IMR-90 (cell line): Measurements from ENCODE around the gene FHAD1. TPM values are rescaled to one million over a fixed set of nuclear protein-coding genes. Genes with fewer than 3 reads are reported as not detected.

Source experiments
- ATAC-seq: fragments of 200-7000 bp; cut with Tn5 transposase; 2 replicates; pipeline ENCODE4 v1.9.1; 2020; ENCODE audit warnings: low read depth, mild to moderate bottlenecking, moderate library complexity
- BruUV-seq: library from RNA; stranded (reverse); fragments of 400-500 nt; replicated peaks from 2 replicates; lab custom pipeline; 2021; lab: Mats Ljungman, UMichigan
- CTCF ChIA-PET: fragments of 300-600 bp; formaldehyde crosslinking; extraction: SDS; loops from one replicate; lab custom pipeline; 2021; ENCODE audit warnings: antibody characterized with exemption; lab: Yijun Ruan, JAX
- POLR2A ChIA-PET: fragments of 300-600 bp; sonication (Branson Sonifier 250); formaldehyde crosslinking; loops from one replicate; lab custom pipeline; 2022; ENCODE audit warnings: antibody characterized with exemption; ENCODE audit not compliant: unreplicated experiment; lab: Charles Lee
- DNase-seq: peaks from one replicate; pipeline ENCODE4 v3.0.0; 2013
- H2AFZ ChIP-seq: replicated peaks from 2 replicates; pipeline ENCODE3; 2013; ENCODE audit warnings: low read length, mild to moderate bottlenecking; ENCODE audit not compliant: poor library complexity
- H2AK5ac ChIP-seq: 2 replicates; pipeline ENCODE4 v1.6.1; 2013; ENCODE audit warnings: low read depth, low read length, inconsistent platforms
- H2AK9ac ChIP-seq: replicated peaks from 2 replicates; pipeline ENCODE3; 2013; ENCODE audit warnings: mild to moderate bottlenecking, low read depth, low read length, moderate library complexity; ENCODE audit not compliant: poor library complexity
- H2BK120ac ChIP-seq: 2 replicates; pipeline ENCODE4 v1.6.1; 2013; ENCODE audit warnings: low read depth, low read length, inconsistent platforms
- H2BK15ac ChIP-seq: 3 replicates; pipeline ENCODE4 v1.6.1; 2013; ENCODE audit warnings: low read depth, low read length, inconsistent platforms
- H2BK20ac ChIP-seq: 2 replicates; pipeline ENCODE4 v1.6.1; 2013; ENCODE audit warnings: low read depth, mild to moderate bottlenecking, inconsistent platforms, low read length, moderate library complexity
- H2BK5ac ChIP-seq: 2 replicates; pipeline ENCODE4 v1.6.1; 2013; ENCODE audit warnings: mild to moderate bottlenecking, low read depth, low read length, inconsistent platforms; ENCODE audit not compliant: poor library complexity, severe bottlenecking
- H3K14ac ChIP-seq: replicated peaks from 2 replicates; pipeline ENCODE4 v1.6.1; 2013; ENCODE audit warnings: low read depth, low read length, inconsistent platforms
- H3K18ac ChIP-seq: 2 replicates; pipeline ENCODE4 v1.6.1; 2013; ENCODE audit warnings: low read depth, low read length, control low read depth
- H3K23ac ChIP-seq: 2 replicates; pipeline ENCODE4 v1.6.1; 2013; ENCODE audit warnings: low read depth, low read length, inconsistent platforms
- H3K27ac ChIP-seq: 2 replicates; pipeline ENCODE4 v1.5.1; 2013; ENCODE audit warnings: mild to moderate bottlenecking, control low read depth, low read length; ENCODE audit not compliant: insufficient read depth
- H3K27me3 ChIP-seq: 2 replicates; pipeline ENCODE4 v1.6.1; 2013; ENCODE audit warnings: low read length; ENCODE audit not compliant: control insufficient read depth, insufficient read depth
- H3K36me3 ChIP-seq: 2 replicates; pipeline ENCODE4 v1.6.1; 2013; ENCODE audit warnings: low read length, mixed read lengths; ENCODE audit not compliant: control insufficient read depth, insufficient read depth
- H3K4ac ChIP-seq: 2 replicates; pipeline ENCODE4 v1.6.1; 2013; ENCODE audit warnings: low read depth, low read length, inconsistent platforms
- H3K4me1 ChIP-seq: 2 replicates; pipeline ENCODE4 v1.6.1; 2013; ENCODE audit warnings: low read length, mixed read lengths; ENCODE audit not compliant: control insufficient read depth, insufficient read depth
- H3K4me2 ChIP-seq: 2 replicates; pipeline ENCODE4 v1.6.1; 2013; ENCODE audit warnings: low read depth, mild to moderate bottlenecking, control low read depth, low read length, moderate library complexity
- H3K4me3 ChIP-seq: 2 replicates; pipeline ENCODE4 v1.5.1; 2013; ENCODE audit warnings: low read depth, mild to moderate bottlenecking, control low read depth, low read length, moderate library complexity; ENCODE audit not compliant: insufficient read depth
- H3K56ac ChIP-seq: 2 replicates; pipeline ENCODE4 v1.6.1; 2013; ENCODE audit warnings: low read length, inconsistent platforms; ENCODE audit not compliant: insufficient read depth; ENCODE audit errors: extremely low read depth
- H3K79me1 ChIP-seq, 2 experiments: 2 replicates each; pipeline ENCODE4 v1.6.1; 2013; ENCODE audit warnings: low read length in 2 of 2, inconsistent platforms in 1 of 2, low read depth in 1 of 2
- H3K9ac ChIP-seq: 2 replicates; pipeline ENCODE4 v1.6.1; 2013; ENCODE audit warnings: low read depth, low read length, control low read depth
- H3K9me1 ChIP-seq: 2 replicates; pipeline ENCODE4 v1.6.1; 2013; ENCODE audit warnings: low read length, inconsistent platforms; ENCODE audit not compliant: insufficient read depth
- H3K9me3 ChIP-seq: 2 replicates; pipeline ENCODE4 v1.6.1; 2013; ENCODE audit warnings: low read length; ENCODE audit not compliant: control insufficient read depth, insufficient read depth
- H4K20me1 ChIP-seq: 2 replicates; pipeline ENCODE4 v1.6.1; 2013; ENCODE audit warnings: low read length, inconsistent platforms; ENCODE audit not compliant: insufficient read depth
- H4K5ac ChIP-seq: 2 replicates; pipeline ENCODE4 v1.6.1; 2013; ENCODE audit warnings: mild to moderate bottlenecking, low read depth, low read length, control low read depth
- H4K8ac ChIP-seq, 2 experiments: 2 replicates each; pipeline ENCODE4 v1.6.1; 2013; ENCODE audit warnings: low read depth in 2 of 2, low read length in 2 of 2, control low read depth in 1 of 2, inconsistent platforms in 1 of 2
- H4K91ac ChIP-seq: 2 replicates; pipeline ENCODE4 v1.6.1; 2013; ENCODE audit warnings: low read depth, low read length, inconsistent platforms; ENCODE audit not compliant: insufficient read depth
- BHLHE40 ChIP-seq: fragments of 150-350 bp; IDR thresholded peaks from 2 replicates; pipeline ENCODE4 v1.6.1; 2016; ENCODE audit warnings: mild to moderate bottlenecking, low read depth, low read length
- CEBPB ChIP-seq: IDR thresholded peaks from 2 replicates; pipeline ENCODE4 v1.6.1; 2012; ENCODE audit warnings: low read depth, low read length, improper control_type of control experiment
- CHD1 ChIP-seq: IDR thresholded peaks from 2 replicates; pipeline ENCODE4 v1.6.1; 2012; ENCODE audit warnings: low read depth, low read length, improper control_type of control experiment
- MAFK ChIP-seq: IDR thresholded peaks from 2 replicates; pipeline ENCODE4 v1.6.1; 2012; ENCODE audit warnings: low read depth, low read length, improper control_type of control experiment
- MAZ ChIP-seq: IDR thresholded peaks from 2 replicates; pipeline ENCODE4 v1.6.1; 2012; ENCODE audit warnings: low read depth, mild to moderate bottlenecking, low read length, improper control_type of control experiment, moderate library complexity, borderline replicate concordance
- MXI1 ChIP-seq: IDR thresholded peaks from 2 replicates; pipeline ENCODE4 v1.6.1; 2012; ENCODE audit warnings: low read depth, mild to moderate bottlenecking, low read length, moderate library complexity, borderline replicate concordance
- NFE2L2 ChIP-seq: fragments of 150-350 bp; IDR thresholded peaks from 2 replicates; pipeline ENCODE4 v1.6.1; 2016; ENCODE audit warnings: low read depth, mild to moderate bottlenecking, low read length
- RCOR1 ChIP-seq: IDR thresholded peaks from 2 replicates; pipeline ENCODE4 v1.6.1; 2012; ENCODE audit warnings: mild to moderate bottlenecking, low read length, improper control_type of control experiment; ENCODE audit not compliant: insufficient replicate concordance
- RFX5 ChIP-seq: IDR thresholded peaks from 2 replicates; pipeline ENCODE4 v1.8.0; 2012; ENCODE audit warnings: low read depth, mild to moderate bottlenecking, low read length, moderate library complexity
- WGBS, 2 experiments: methylation state at CpG; one replicate each; pipeline versions ENCODE4 v1.1.5 to v1.1.7; 2013; ENCODE audit warnings: missing lambda C conversion rate in 2 of 2; ENCODE audit not compliant: insufficient read length in 1 of 2; ENCODE audit errors: extremely low coverage in 2 of 2; 5-methylcytosine and 5-hydroxymethylcytosine counted together
- dilution Hi-C: fragments of 300-500 bp; cut with HindIII; formaldehyde crosslinking; loops from one replicate; pipeline ENCODE4 v1.14.3; 2018; ENCODE audit warnings: low sequenced_read_pairs; ENCODE audit not compliant: unreplicated experiment
- in situ Hi-C: fragments of 300-500 bp; cut with MboI; formaldehyde crosslinking; loops from 3 replicates; pipeline ENCODE4 v1.14.3; 2019; ENCODE audit warnings: low sequenced_read_pairs, inconsistent platforms, mixed read lengths
- intact Hi-C: fragments of 100-400 bp; cut with micrococcal nuclease; formaldehyde crosslinking; loops from 2 replicates; pipeline ENCODE4 v1.10.0; 2022
- polyA plus RNA-seq, 3 experiments: library from polyadenylated mRNA; depleted of rRNA; stranded (reverse); fragments of >200 nt; gene quantifications; 2 replicates each; pipeline ENCODE4 v1.2.3, GENCODE V29; 2012; ENCODE audit warnings: low replicate concordance in 1 of 3
- total RNA-seq: library from RNA; depleted of rRNA; stranded (reverse); fragments of >200 nt; gene quantifications from 2 replicates; pipeline ENCODE4 v1.2.3, GENCODE V29; 2012
- TF ChIP-seq, protein P1 (sequence below): fragments of 150-350 bp; IDR thresholded peaks from 2 replicates; pipeline ENCODE4 v1.6.1; 2016; ENCODE audit warnings: low read depth, mild to moderate bottlenecking, low read length, moderate library complexity, borderline replicate concordance
- TF ChIP-seq, protein P2 (sequence below): conservative IDR thresholded peaks from 2 replicates; pipeline ENCODE4 v1.5.1; 2012; ENCODE audit warnings: mild to moderate bottlenecking, low read depth, low read length, improper control_type of control experiment

Gene FHAD1
- total and polyA plus RNA-seq, 2 of the 4 experiments (the other 2 are of a cell fraction) = not detected

DNA sequence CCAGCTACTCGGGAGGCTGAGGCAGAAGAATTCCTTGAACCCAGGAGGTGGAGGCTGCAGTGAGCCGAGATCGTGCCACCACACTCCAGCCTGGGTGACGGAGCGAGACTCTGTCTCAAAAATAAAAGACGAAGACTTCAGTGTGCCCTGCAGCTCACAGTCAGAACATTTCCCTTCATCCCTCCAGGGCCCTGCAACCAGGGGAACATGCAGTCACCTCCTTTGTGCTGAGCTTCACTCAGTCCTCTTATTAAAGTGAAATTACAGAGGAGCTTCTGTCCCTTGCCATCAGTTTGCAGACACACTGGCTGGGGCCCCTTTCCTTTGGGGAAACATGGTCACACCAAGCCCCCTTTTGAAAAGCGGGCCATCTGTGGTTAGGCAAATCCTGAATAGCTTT, 24.2 kb downstream of the FHAD1 start:
- no peak overlapping the region for H2BK20ac ChIP-seq
- H3K79me1 ChIP-seq = no peaks in the 10 kb centered on the region
- no peaks in the 10 kb centered on the region for H3K9me3 ChIP-seq
- dilution Hi-C loops (no loop called here), in situ Hi-C loops (loop anchor here (5.0 kb wide), 1 partner anchor 119 kb away; the partner anchor contains the start of gene TMEM51), intact Hi-C loops (loop anchor here (5.0 kb wide), 1 partner anchor 59 kb away; no protein-coding TSS in a partner anchor)
- H3K36me3 ChIP-seq = no peaks in the 10 kb centered on the region
- H2AK9ac ChIP-seq = no peak overlapping the region
- no peak overlapping the region for H3K56ac ChIP-seq
- ChIA-PET POLR2A (no interaction called here), CTCF (interaction anchor here (1.4 to 2.6 kb wide), 3 partner anchors 113 to 143 kb away, joined by 4 to 18 read pairs (median 14); partner anchors contain the start of gene TMEM51)
- H3K23ac ChIP-seq = no peak overlapping the region
- no peak for TF ChIP-seq NFE2L2
- TF ChIP-seq RFX5 = no peak
- TF ChIP-seq, protein P1, sequence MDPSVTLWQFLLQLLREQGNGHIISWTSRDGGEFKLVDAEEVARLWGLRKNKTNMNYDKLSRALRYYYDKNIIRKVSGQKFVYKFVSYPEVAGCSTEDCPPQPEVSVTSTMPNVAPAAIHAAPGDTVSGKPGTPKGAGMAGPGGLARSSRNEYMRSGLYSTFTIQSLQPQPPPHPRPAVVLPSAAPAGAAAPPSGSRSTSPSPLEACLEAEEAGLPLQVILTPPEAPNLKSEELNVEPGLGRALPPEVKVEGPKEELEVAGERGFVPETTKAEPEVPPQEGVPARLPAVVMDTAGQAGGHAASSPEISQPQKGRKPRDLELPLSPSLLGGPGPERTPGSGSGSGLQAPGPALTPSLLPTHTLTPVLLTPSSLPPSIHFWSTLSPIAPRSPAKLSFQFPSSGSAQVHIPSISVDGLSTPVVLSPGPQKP = no peak
- TF ChIP-seq BHLHE40 = no peak
- no peak for TF ChIP-seq RCOR1
- TF ChIP-seq MAZ = no peak
- no peak for TF ChIP-seq MXI1
- TF ChIP-seq CEBPB = no peak
- TF ChIP-seq MAFK = no peak
- no peak for TF ChIP-seq CHD1
- TF ChIP-seq, protein P2, sequence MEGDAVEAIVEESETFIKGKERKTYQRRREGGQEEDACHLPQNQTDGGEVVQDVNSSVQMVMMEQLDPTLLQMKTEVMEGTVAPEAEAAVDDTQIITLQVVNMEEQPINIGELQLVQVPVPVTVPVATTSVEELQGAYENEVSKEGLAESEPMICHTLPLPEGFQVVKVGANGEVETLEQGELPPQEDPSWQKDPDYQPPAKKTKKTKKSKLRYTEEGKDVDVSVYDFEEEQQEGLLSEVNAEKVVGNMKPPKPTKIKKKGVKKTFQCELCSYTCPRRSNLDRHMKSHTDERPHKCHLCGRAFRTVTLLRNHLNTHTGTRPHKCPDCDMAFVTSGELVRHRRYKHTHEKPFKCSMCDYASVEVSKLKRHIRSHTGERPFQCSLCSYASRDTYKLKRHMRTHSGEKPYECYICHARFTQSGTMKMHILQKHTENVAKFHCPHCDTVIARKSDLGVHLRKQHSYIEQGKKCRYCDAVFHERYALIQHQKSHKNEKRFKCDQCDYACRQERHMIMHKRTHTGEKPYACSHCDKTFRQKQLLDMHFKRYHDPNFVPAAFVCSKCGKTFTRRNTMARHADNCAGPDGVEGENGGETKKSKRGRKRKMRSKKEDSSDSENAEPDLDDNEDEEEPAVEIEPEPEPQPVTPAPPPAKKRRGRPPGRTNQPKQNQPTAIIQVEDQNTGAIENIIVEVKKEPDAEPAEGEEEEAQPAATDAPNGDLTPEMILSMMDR = no peak
- no peak overlapping the region for H3K14ac ChIP-seq
- H4K20me1 ChIP-seq = no peaks in the 10 kb centered on the region
- no peak overlapping the region for H4K8ac ChIP-seq
- H3K9me1 ChIP-seq = no peaks in the 10 kb centered on the region
- no peak overlapping the region for H2BK5ac ChIP-seq
- no peak overlapping the region; the same call in 1 of the 2 replicates for H3K18ac ChIP-seq
- DNase-seq (no peak), ATAC-seq (no peak)
- H2AK5ac ChIP-seq = no peak overlapping the region
- WGBS, 2 experiments = 100% methylated on average over 2 of the region's 7 CpGs; no CpG with 5 or more reads in 1 of the 2 experiments
- H2BK120ac ChIP-seq = no peak overlapping the region
- H2AFZ ChIP-seq = no peak overlapping the region
- no peak overlapping the region for H3K4me3 ChIP-seq
- no peak overlapping the region for H3K27ac ChIP-seq
- BruUV-seq = no TSS peak
- no peak overlapping the region for H4K91ac ChIP-seq
- peaks cover 7% of the 10 kb centered on the region for H3K27me3 ChIP-seq
- peaks cover 2% of the 10 kb centered on the region; the same call in 1 of the 2 replicates for H3K4me1 ChIP-seq
- no peak overlapping the region for H3K4me2 ChIP-seq
- no peak overlapping the region for H4K5ac ChIP-seq
- H2BK15ac ChIP-seq = no peak overlapping the region
- no peak overlapping the region for H3K4ac ChIP-seq
- H3K9ac ChIP-seq = no peak overlapping the region
